ENCODE results near the gene SNAP29.

- TF ChIP-seq CTCF (IDR thresholded peaks at IDR 0.05): no peak
- TF ChIP-seq POLR2A (IDR thresholded peaks at IDR 0.05): no peak
Measured at GRCh38 chr22:20887375-20887774, 28.6 kb downstream of the SNAP29 start.

Measured in testis (tissue), 2 donors.